Hematopoietic multipotent progenitor cell (in vitro differentiated cells): Measurements from ENCODE around the gene AGMAT. TPM values are rescaled to one million over a fixed set of nuclear protein-coding genes. Genes with fewer than 3 reads are reported as not detected.

Experiments used
- DNase-seq, 3 donors: peaks; one replicate each; pipeline ENCODE4 v3.0.0-alpha.2; 2011 to 2015; ENCODE audit warnings: low read depth in 2 of 3, low spot score in 2 of 3
- total RNA-seq: library from RNA; depleted of rRNA; stranded (reverse); fragments of >200 nt; gene quantifications from one replicate; pipeline ENCODE4 v1.2.3, GENCODE V29; 2012

AGMAT gene
- total RNA-seq, 1 donor: 1.1 TPM

DNA sequence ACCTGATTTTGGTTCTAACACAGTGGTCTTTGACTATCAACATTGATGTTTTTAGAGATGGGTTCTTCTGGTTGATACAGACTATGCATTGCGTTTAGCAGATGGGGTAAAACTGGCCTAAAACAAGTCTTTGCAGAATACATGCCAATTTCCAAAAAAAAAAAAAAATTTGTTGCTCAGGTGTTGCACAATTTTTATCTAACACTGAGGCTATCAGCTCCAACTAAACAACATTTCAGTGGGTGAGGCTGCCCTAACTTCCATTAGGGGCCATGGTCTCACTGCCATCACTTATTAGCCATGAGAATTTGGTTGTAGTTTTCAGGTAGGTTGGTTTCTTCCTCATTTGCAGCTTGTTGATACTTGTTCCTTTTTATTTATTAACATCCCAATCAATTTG is 14.0 kb downstream of the AGMAT start:
- no peak for DNase-seq

DNA sequence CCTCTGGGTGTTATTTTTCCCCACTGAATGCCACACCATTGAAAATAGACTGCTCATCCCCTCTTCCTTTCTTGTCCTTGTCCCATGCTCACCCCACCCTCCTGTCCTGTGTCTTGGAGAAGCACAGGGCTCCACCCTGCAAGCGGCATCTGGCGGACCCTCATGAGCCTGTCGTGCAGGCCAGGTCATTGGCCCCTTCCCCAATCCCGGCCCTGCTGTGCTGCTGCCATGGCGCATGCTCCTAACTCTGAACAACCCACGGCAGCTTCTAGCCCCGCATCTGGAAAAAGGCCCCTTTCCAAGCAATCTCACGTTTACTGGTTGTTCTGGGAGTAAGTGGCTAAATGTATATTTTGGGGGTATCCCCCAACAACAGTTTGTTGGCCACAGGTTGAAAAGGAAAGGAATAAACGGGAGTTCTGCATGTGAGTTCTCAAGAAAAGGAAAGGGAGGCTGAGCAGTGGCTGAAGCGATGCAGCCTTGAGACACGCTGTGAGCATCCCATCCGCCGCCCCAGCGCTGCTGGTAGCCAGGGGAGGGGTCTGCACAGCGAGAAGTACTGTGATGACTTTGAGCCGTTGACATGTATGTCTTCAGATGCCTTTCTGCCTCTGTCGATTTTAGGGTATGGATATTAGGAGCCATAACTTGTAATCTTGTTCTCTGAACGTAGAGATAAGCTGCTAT is 16.3 kb downstream of the AGMAT start:
- DNase-seq: no peak

DNA sequence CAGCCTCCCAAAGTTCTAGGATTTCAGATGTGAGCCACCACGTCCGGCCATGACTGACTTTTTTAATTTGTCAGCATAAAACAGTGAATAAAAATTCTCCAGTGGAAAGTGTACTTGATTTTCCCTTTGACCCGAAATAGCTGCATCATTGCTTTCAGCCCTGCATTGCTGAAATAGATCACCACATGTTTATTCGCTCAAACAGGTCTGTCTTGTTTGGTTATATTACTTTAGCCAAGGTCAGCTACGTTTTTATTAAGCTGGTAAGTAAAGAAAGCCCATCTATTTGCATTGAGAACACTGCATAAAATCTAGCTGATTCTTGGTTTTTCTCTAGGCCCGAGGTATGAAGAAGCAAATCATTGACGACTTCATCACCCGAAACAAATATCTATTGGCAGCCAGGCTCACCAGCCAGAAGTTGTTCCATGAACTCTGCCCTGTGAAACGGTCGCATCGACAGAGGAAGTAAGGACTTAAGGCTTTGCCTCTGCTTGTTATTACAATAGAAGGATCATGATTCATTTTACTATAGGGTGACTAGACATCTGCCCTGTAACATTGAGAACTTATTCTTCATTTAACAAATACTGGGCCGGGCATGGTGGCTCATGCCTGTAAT is 25.6 kb downstream of the AGMAT start:
- no peak for DNase-seq

DNA sequence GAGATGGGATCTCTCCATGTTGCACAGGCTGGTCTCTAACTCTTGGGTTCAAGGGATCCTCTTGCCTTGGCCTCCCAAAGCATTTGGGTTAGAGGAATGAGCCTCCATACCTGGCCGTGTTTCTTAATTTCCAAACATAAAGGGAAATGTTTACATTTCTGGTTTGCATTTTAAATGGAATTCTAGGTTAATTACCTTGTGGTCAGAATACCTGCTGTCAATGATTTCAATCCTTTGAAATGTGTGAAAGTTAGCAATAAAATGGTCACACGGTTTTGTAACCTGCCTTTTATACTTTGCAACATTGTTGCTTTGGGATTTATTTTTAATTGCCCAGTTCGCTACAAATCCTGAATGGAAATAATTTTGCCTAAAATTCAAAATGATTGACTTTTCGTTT is 26.3 kb downstream of the AGMAT start:
- no peak for DNase-seq

DNA sequence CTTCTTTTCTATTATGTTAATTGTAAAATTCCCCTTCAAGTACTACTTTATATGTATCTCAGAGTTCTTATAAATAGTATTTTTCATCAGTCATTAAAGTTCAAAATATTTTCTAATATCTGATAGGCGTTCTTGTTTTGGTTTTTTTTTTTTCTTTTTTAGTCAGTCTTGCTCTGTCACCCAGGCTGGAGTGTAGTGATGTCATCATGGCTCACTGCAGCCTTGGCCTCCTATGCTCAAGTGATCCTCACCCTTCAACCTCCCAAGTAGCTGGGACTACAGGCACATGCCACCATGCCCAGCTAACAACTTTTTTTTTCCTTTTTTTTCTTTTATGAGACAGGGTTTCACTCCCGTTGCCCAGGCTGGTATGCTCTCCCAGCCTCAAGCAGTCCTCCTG is 27.3 kb downstream of the AGMAT start:
- no peak for DNase-seq

DNA sequence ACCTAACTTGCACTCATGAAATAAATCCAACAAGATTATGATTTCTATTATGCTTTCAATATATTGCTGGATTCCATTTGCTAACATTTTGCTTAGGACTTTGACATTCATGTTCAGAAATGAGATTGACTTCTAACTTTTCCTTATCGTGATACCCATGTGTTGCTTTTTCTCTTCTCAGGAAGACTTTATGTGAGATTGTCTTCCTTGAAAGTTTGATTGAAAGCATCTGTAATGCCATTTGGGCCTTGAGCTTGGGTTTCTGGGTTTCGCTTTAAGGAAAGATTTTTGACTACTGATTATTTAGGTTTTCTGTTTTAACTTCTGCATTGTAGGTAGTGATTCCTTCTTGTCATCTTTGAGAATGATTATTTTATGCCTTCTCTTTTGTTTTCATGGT is 27.8 kb downstream of the AGMAT start:
- DNase-seq: no peak

DNA sequence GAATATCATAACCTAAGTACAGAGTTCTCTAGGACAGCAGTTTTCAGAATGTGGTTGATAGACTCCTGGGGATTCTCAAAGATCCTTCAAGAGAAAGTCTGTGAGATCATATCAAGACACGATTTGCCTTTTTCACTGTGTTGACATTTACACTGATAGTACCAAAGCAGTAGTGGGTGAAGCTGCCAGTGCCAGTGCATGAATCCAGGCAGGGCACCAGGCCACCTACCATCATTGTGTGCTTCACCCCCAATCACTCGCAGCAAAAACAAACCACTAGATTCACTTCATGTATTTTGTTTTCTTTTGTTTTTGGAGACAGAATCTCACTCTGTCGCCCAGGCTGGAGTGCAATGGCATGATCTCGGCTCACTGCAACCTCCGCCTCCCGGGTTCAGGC is 34.3 kb downstream of the AGMAT start:
- no peak for DNase-seq

DNA sequence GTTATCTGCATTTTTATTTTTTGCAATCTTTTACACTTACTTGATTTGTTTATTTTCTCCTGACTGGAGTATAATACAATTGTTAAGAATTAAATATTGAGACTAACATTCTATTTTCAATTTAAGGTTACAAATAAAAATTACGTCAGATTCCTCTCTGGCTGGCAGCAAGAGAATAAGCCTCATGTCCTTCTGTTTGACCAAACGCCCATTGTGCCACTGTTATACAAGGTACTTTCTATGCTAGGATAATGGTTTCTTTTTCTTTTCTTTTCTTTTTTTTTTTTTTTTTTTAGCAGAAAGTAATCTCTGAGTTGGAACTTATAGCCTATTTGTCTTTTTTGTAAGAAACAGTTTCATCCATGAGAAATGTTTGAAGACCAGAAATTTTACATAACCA is 38.2 kb downstream of the AGMAT start:
- no peak for DNase-seq

DNA sequence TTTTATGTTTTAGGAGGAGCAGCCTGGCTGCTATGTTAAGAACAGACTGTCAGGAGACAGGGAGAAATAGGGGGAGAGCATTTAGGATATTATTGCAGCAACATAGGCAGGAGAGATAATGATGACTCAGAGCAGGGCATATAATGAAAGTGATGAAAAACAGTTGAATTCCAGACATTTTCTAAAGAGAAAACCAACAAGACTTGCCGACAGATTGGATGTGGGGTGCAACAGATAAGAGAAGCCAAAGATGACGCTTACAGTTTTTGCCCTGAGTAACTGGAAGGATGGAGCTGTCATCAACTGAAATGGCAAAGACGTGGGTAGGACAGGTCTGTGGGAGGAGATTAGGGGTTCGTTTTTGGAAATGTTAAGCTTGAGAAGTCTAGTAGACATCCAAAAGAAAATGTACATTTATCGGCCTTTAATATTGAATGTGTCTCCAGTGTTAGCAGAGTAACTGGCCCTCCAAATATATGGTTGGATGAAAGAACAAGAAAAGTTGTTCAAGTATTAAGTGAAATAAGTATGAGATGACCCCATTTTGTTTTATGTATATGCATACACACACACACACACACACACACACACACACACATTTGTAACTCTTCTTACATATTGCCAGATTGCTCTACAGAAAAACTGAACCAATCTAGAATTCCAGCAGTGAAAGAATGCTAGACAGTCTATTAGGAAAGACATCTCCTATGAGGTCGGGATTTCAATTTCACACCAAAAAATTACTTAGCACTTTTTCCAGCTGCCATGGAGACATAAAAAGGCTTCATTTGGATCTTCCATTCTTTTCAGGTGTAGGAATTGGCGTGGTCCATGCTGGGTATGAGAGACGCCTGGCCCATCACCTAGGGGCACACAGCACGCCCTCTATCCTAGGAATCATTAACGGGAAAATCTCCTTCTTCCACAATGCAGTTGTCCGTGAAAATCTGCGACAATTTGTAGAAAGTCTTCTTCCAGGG is 41.0 kb downstream of the AGMAT start:
- DNase-seq: no peak

DNA sequence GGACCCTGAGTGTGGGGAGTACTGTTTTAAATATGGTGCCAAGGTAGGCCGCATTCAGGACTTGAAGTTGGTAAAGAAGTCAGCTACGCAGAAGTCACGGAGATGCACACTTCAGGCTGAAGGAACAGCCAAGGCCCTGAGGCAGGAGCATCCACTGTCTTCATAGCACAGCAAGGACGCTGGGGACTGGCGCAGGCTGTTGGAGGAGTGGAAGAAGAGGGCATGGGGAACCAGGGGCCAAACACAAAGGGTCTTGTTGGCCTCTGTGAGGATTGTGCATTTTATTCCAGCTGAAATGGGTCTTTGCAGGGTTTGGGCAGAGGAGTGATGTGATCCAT is 41.6 kb downstream of the AGMAT start:
- no peak for DNase-seq

DNA sequence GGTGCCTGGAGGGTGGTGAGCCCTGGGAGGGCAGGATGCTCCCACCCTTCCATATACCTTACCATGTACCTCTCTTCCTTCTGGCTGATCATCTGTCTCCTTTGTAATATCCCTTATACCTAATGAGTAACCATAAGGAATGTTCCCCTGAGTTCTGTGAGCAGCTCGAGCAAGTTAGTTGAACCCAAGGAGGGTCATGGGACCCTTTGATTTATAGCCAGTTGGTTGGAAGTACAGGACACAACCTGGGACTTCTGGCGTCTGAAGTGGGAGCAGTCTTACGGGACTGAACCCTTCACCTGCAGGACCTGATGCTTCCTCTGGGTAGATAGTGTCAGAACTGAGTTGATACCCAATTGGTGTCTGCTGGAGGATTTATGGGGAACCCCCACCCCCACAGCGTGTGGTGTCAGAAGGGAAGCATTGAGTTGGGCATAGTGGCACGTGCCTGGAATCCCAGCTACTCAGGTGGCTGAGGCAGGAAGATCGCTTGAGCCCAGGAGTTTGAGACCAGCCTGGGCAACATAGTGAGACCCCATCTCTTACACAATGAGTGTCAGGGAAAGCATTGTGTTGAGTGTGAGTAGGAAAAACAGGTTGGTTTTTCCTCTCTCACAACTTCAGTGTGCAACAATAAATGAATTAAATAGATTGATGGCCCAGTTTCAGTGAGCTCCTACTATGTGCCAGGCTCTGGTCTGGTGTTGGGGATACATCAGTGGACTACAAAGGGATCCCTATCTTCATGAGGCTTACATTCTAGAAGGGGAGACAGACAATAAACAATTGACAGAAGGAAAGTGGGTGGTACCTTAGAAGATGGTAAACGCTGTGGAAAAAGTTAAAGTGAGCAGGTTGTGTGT is 42.2 kb downstream of the AGMAT start:
- DNase-seq: no peak

DNA sequence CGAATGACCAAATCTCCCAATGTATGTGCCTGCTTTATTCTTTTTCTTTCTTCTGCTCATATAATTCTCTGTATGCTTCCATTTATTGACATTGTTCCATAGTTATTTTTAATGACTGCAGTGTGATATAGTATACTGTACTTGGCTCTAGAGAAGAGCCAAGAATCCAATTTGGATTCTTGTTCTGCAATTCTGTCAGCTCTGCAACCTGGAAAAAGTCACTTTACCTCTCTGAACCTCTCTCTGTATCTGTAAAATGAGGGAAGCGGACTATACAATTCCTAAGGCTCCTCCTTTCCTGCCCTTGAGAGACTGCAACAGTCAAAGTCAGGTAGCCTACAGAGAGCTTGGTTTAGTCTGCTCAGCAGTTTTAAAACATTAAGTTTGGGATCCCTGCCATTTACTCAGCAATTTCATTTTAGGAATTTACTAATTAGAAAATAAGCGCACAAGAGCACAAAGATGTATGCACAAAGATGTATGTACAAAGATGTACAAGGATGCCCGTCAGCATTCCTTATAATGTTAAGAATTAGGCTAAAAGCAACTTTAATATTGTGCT is 43.5 kb downstream of the AGMAT start:
- DNase-seq: no peak

DNA sequence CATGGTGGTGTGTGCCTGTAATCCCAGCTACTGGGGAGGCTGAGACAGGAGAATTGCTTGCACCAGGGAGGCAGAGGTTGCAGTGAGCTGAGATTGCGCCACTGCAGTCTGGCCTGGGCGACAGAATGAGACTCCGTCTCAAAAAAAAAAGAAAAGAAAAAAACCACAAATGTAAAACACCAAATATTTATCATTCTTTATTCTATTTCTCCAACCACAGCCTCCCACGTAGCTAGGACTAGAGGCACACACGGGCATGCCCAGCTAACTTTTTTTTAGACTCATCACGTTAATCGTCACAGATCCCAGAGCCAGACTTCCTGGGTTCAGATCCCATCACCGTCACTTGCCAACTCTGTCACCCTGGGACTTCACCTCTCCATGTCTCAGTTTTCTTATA is 44.7 kb downstream of the AGMAT start:
- DNase-seq: no peak

DNA sequence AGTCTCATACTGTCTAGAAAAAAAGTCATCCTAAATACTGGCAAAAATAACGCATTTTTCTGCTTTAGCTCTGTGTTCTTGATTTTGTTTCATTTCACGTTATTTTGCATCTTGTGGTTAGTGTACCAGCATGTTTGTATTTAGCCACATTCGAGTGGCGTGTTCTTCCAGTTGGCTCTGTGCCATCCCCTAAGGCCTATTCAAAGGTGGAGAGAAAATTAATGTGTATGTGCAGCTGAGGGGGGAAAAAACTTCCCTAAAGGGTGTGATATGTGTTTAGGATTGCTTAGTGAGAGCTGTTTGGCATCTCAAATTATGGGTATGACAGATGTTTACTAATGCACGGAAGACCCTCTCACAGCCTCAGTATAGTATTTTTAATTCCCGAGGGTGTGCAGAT is 46.1 kb downstream of the AGMAT start:
- no peak for DNase-seq

DNA sequence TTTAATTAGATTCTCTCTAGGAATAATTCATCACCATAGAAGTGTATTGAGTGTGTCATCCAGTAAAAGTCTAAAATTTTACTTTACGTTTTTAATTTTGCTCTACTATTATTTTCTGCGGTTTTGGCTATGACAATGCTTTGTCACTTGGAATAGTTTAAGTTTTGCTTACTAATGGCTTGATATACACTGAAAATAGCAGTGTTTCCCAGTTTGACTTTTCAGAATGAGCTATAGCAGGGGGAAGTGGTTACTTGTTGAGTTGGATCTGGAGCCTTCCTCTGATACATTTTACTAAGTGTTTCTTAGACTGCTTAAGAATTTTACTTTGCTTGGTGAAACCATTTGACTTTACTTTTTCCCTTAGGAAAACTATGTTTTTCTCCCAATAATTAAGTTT is 53.2 kb downstream of the AGMAT start:
- peak in 1 of 3 donors; percentile 15 for DNase-seq

DNA sequence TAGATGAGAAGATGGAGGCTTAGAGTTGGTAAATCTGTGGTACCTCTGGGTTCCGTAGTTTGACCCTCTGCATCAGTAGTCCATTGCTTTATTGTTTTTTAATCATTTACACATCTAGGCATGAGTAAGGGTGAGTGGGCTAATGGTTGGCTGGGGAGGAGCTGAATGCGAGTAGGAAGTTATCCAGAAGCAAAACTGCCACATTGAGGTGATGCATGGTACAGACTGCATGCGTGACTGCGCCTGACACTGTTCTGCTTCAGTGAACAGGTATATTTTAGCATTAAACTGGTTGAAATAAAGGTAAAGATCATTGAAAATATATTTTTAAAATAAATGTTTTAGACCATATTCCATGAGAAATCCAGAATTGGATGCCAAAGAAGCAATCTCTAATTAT is 53.8 kb downstream of the AGMAT start:
- no peak for DNase-seq

DNA sequence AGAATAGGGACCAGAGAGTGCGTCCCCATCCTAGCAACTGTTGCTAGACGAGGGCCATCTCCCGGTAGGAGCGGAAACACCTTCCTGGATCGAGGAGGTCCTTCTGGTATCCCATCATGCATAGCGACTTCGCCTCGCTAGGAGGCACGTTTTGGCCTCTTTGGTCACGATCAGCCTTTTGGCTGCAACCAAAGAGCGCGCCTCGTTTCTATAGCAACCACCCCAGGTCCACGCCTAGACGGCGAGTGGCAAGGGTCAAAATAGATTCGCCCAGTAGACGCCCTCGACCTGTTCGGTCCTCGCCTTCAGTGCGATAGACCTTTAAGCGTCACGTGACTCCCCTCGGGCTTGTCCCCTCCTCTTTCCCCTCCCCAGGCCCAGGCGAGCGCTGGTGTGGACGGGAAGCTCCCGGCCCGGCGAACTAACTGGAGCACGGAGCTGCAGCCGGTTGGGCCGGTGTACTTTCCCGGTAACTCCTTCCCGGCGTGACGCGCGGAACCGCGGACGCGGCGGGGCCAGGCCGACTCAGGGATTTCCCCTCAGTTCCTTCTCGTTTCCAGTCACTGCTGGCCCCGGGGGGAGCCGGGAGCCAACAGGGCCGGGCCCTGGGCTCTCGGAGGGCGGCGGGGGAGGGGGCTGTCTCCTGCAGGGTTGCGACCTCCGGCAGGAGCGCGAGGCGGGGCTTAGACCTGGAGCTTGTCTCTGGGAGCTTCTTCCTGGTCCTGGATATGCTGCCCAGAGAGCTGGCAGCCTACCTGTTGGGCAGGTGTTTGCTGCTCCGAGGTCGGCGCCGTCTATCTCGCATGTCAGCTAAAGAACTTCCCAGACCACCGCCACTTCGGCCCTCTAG is 58.1 kb downstream of the AGMAT start, which contains the start of gene DNAJC16:
TSS of gene DNAJC16 (plus strand) at position 359 of the 850 bp plus-strand sequence. CDS start 2,258 bp downstream, outside the sequence.
- peak; percentile 96 to 99 (median 99) for DNase-seq

DNA sequence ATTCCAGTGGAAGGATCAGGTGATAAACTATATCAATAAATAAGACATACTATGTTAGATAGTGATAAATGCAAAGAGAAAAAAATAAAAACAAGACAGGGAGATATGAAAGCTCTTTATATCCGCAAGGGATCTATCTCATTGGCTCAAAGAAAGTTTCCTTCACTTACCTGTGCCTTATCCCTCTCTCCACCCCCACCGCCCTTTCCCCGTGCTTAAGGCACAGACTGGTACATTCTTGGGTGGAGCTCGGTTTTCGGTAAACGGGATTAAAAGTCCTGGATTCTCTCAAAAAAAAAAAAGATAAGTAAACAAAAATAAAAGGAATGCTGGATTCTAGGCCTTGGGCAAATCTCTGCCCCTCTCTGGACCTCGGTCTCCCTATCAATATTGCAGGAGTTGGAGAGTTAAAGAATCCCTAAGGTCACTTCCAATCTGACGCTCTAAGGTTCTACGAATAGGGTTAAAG is 58.8 kb downstream of the AGMAT start:
- no peak for DNase-seq
